OCI-LY7 (cell line): ENCODE data around the gene CD86. TPM values are rescaled to one million over a fixed set of nuclear protein-coding genes. Genes with fewer than 3 reads are reported as not detected.

ENCODE experiments used
- BruUV-seq: library from RNA; stranded (reverse); fragments of 400-500 nt; replicated peaks from 2 replicates; lab custom pipeline; 2021; lab: Mats Ljungman, UMichigan
- CTCF ChIA-PET: fragments of 300-600 bp; sonication (Branson Sonifier 250); formaldehyde crosslinking; loops from one replicate; lab custom pipeline; 2022; ENCODE audit warnings: antibody characterized with exemption; ENCODE audit not compliant: unreplicated experiment; lab: Charles Lee
- POLR2A ChIA-PET: fragments of 300-600 bp; sonication (Branson Sonifier 250); formaldehyde crosslinking; loops from one replicate; lab custom pipeline; 2022; ENCODE audit warnings: antibody characterized with exemption; lab: Charles Lee
- DNase-seq: peaks from one replicate; pipeline ENCODE4 v3.0.0-alpha.2; 2015; ENCODE audit warnings: low spot score
- H2AFZ ChIP-seq: fragments of 200-600 bp; sonication (generic), shearing (Covaris generic); 2 replicates; pipeline ENCODE4 v1.6.1; 2014; ENCODE audit warnings: mild to moderate bottlenecking, antibody characterized with exemption, low read length, moderate library complexity
- H3K27ac ChIP-seq: fragments of 200-600 bp; sonication (generic); 2 replicates; pipeline ENCODE4 v1.5.1; 2014; ENCODE audit warnings: mixed run types, low read depth, mild to moderate bottlenecking, moderate library complexity, low read length, inconsistent platforms; ENCODE audit not compliant: poor library complexity, severe bottlenecking
- H3K36me3 ChIP-seq: fragments of 200-600 bp; sonication (generic); 2 replicates; pipeline ENCODE4 v1.6.1; 2014; ENCODE audit warnings: mild to moderate bottlenecking, antibody characterized with exemption, low read length, moderate library complexity, mixed read lengths; ENCODE audit not compliant: insufficient read depth
- H3K4me1 ChIP-seq: fragments of 200-600 bp; sonication (generic); 2 replicates; pipeline ENCODE4 v1.5.1; 2014; ENCODE audit warnings: mild to moderate bottlenecking, low read length; ENCODE audit not compliant: insufficient read depth, poor library complexity, severe bottlenecking
- H3K4me2 ChIP-seq: fragments of 200-600 bp; sonication (generic); 2 replicates; pipeline ENCODE4 v1.6.1; 2014; ENCODE audit warnings: mild to moderate bottlenecking, low read length
- H3K4me3 ChIP-seq: fragments of 200-600 bp; sonication (generic); 2 replicates; pipeline ENCODE4 v1.5.1; 2014; ENCODE audit warnings: mild to moderate bottlenecking, low read depth, low read length; ENCODE audit not compliant: poor library complexity, severe bottlenecking
- H3K79me2 ChIP-seq: fragments of 200-600 bp; sonication (generic); 2 replicates; pipeline ENCODE4 v1.6.1; 2016; ENCODE audit warnings: low read depth, mild to moderate bottlenecking, low read length, moderate library complexity, mixed read lengths; ENCODE audit not compliant: insufficient read depth
- H3K9me2 ChIP-seq: fragments of 200-600 bp; sonication (generic); 2 replicates; pipeline ENCODE4 v1.6.1; 2016; ENCODE audit warnings: mild to moderate bottlenecking, low read length, mixed read lengths; ENCODE audit not compliant: insufficient read depth
- H3K9me3 ChIP-seq: fragments of 200-600 bp; sonication (generic); 2 replicates; pipeline ENCODE4 v1.6.1; 2014; ENCODE audit warnings: mild to moderate bottlenecking, mixed run types, low read length, mixed read lengths
- H4K20me1 ChIP-seq: fragments of 200-600 bp; sonication (generic); 2 replicates; pipeline ENCODE4 v1.6.1; 2014; ENCODE audit warnings: mild to moderate bottlenecking, antibody characterized with exemption, low read length, moderate library complexity, mixed read lengths; ENCODE audit not compliant: insufficient read depth
- EZH2phosphoT487 ChIP-seq: fragments of 200-600 bp; sonication (generic); IDR thresholded peaks from 2 replicates; pipeline ENCODE4 v1.6.1; 2018; ENCODE audit warnings: low read depth, borderline replicate concordance, mild to moderate bottlenecking, mixed run types, antibody characterized with exemption, low read length, moderate library complexity, mixed read lengths
- intact Hi-C: fragments of 100-400 bp; cut with micrococcal nuclease; formaldehyde crosslinking; loops from one replicate; pipeline ENCODE4 v1.10.0; 2022; ENCODE audit not compliant: unreplicated experiment
- total RNA-seq, 2 experiments: library from RNA; depleted of rRNA in 1 of 2; stranded (reverse); fragments of >200 nt in 1 of 2; shearing (Covaris generic) in 1 of 2; gene quantifications; 2 replicates each; pipeline ENCODE4 v1.2.3, GENCODE V29; 2014 to 2022
- TF ChIP-seq, protein P1 (sequence below): fragments of 200-600 bp; sonication (generic); conservative IDR thresholded peaks from 2 replicates; pipeline ENCODE4 v1.5.1; 2014; ENCODE audit warnings: mild to moderate bottlenecking, antibody characterized with exemption, low read length, moderate library complexity, mixed read lengths

Gene CD86
- total RNA-seq, 2 experiments from 2014 or later: 13.5 to 18.9 TPM

DNA sequence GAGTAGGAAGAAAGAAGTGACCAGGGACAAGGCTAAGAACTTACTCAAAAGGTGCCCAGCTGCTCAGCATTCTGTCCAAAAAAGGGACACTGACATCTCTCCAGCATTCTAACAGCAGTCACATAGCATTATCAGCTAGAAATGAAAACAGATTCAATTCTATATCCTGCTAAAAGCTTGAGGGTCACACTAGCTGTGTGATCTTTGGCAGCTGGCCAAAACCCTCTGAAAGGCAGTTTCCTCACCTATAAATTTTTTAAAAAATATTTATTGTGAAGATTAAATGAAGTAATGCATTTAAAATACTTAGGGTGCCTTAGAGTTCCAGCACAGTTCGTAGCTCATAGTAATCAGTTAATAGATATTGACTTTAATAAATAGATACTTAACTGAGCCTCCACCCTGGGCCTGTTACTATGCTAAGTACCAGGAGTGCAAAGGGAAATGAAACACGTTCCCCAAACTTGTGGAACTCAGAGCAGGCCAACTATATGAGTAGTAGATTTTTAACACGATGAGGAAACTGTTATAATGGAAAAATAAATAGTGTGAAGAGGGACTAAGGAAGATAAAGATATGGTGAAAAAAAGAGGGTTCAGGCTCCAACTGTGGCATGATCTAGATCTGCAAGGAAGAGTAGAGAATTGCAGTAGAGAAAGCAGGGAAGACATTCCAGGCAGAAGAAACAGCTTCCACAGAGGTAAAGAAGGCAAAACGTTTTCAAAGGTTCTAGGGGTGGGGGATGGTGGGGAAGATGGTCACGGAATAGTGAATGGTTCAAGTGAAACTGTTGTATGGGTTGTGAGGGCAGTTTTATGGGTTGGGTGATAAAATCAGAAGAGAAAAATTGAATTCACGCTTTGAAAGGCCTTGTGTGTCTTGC, 11.4 kb downstream of the CD86 start:
- Histone ChIP-seq H3K79me2 (peaks cover 89% of the 10 kb centered on the region; the same call in 1 of the 2 replicates), H3K4me1 (peaks cover 91% of the 10 kb centered on the region), H3K4me3 (peak overlapping the region; percentile 57), H3K36me3 (peaks cover 14% of the 10 kb centered on the region), H3K4me2 (peak overlapping the region; percentile 81), H2AFZ (peak overlapping the region; percentile 36; the same call in 1 of the 2 replicates), H3K9me3 (no peaks in the 10 kb centered on the region; the same call in 1 of the 2 replicates), H3K27ac (peak overlapping the region; percentile 72), H4K20me1 (no peaks in the 10 kb centered on the region), H3K9me2 (no peaks in the 10 kb centered on the region)
- POLR2A ChIA-PET: interaction anchor here (0.8 to 8.0 kb wide), 7 partner anchors 8 to 265 kb away, joined by 5 to 117 read pairs (median 15); partner anchors contain the start of gene CD86
- TF ChIP-seq, protein P1, sequence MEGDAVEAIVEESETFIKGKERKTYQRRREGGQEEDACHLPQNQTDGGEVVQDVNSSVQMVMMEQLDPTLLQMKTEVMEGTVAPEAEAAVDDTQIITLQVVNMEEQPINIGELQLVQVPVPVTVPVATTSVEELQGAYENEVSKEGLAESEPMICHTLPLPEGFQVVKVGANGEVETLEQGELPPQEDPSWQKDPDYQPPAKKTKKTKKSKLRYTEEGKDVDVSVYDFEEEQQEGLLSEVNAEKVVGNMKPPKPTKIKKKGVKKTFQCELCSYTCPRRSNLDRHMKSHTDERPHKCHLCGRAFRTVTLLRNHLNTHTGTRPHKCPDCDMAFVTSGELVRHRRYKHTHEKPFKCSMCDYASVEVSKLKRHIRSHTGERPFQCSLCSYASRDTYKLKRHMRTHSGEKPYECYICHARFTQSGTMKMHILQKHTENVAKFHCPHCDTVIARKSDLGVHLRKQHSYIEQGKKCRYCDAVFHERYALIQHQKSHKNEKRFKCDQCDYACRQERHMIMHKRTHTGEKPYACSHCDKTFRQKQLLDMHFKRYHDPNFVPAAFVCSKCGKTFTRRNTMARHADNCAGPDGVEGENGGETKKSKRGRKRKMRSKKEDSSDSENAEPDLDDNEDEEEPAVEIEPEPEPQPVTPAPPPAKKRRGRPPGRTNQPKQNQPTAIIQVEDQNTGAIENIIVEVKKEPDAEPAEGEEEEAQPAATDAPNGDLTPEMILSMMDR: no peak
- no peak for TF ChIP-seq EZH2phosphoT487
- no TSS peak for BruUV-seq
- DNase-seq: peak; percentile 65
- CTCF ChIA-PET: interaction anchor here (0.6 to 1.3 kb wide), 4 partner anchors 11 to 74 kb away, joined by 4 to 9 read pairs (median 6); partner anchors contain the start of gene CD86
- intact Hi-C loops: no loop called here

DNA sequence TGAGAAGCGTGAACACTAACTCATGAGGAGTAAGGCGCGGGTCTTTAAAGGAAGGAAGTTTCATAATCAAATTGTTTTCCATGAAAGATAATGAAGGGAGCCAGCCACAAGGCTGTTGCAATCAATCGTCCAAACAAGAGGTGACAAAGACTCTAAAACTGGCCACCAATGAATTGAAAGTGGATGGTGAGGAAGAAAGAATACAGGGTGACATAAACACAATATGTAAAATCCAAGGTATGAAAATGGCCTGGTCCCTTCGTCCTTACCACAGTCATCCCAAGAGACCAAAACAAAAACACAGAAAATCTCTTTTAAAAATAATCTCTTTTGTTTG, 12.0 kb downstream of the CD86 start:
- Histone ChIP-seq H3K27ac (peak overlapping the region; percentile 72), H3K4me1 (peaks cover 88% of the 10 kb centered on the region), H3K9me2 (no peaks in the 10 kb centered on the region), H3K9me3 (no peaks in the 10 kb centered on the region; the same call in 1 of the 2 replicates), H3K79me2 (peaks cover 83% of the 10 kb centered on the region; the same call in 1 of the 2 replicates), H3K4me3 (peak overlapping the region; percentile 57), H4K20me1 (no peaks in the 10 kb centered on the region), H3K36me3 (peaks cover 14% of the 10 kb centered on the region), H2AFZ (peak overlapping the region; percentile 36; the same call in 1 of the 2 replicates), H3K4me2 (peak overlapping the region; percentile 81)
- ChIA-PET CTCF (no interaction called here), POLR2A (interaction anchor here (2.8 to 8.0 kb wide), 3 partner anchors 9 to 12 kb away, joined by 13 to 117 read pairs (median 48); partner anchors contain the start of gene CD86)
- TF ChIP-seq EZH2phosphoT487: no peak
- TF ChIP-seq, protein P1: no peak
- peak; percentile 39 for DNase-seq
- intact Hi-C loops: no loop called here
- BruUV-seq: no TSS peak
